ENCODE data around the gene EPHA5.

The EPHA5 gene

DNA sequence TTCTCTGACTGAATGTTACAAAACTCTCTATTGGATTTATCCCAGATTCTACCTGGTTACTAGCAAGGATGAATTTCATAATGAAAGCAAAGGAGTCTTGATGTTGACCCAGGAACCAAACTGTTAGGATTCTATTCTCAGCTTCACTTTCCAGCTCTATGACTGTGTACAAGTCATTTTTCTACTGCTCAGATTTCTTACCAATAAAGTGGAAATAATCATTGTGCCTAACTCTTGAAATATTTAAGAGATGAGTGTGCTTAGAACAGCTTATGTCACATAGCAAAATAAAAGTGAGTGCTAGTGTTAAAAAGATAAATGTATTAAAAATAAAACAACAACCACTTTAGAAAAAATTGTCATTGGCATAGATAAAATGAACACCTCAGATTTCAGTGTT, 45.6 kb downstream of the EPHA5 start:
- DNase-seq (ENCODE audit: low spot score) = no peak

DNA sequence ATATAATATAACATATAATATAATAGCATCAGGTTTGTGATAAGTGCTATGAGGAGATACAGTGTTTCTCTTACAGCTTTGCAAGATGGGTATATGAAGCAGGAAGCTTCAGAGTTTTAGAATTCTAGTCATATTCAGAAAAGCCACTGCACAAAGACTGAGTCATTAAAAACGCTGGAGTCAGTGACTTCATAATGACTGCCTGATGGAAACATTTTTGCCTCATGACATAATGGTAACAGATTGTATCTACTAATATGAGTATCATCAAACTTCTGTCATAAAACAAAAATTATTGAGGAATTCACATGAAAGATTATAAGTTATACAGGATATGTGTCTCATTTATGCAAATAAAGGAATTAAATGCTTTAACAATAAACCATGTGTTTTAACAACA, 46.8 kb downstream of the EPHA5 start:
- no peak for DNase-seq (ENCODE audit: low spot score)

DNA sequence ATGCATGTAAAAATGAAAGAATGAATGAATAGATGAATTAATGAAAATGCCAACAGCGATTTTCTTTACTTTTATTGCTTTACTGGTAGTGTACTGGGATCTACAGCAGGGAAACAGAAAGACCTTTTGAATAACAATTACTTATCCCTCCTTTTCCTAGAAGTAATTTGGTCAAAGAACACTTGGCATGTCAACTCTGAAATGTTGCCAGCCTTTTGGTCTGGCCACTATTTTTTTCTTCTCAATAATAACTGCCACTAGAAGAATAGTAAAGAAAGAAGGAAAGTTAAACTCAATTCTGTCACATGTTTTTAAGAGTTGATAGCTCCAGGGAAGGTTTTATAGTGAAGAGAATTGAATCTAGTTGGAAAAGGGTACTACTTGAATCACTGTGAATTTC, 52.9 kb downstream of the EPHA5 start:
- no peak for DNase-seq (ENCODE audit: low spot score)

DNA sequence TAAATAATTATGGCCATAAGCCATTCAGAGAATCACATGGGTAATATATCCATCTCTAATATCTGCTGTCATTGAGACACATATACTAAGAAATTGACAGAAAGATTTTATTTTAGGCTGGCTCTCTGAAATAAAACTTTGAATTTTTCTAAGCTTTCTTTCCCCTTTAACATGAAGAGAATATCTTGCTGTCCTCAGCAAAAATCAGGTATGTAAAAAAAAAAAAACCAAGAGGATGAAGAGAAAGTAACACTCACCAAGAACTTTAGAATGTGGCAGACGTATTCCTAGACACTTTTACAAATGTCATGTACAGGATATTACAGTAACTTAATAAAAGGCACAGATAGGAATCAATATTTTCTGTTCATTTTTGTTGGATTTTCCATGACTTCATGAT, 65.8 kb downstream of the EPHA5 start:
- DNase-seq (ENCODE audit: low spot score) = no peak

DNA sequence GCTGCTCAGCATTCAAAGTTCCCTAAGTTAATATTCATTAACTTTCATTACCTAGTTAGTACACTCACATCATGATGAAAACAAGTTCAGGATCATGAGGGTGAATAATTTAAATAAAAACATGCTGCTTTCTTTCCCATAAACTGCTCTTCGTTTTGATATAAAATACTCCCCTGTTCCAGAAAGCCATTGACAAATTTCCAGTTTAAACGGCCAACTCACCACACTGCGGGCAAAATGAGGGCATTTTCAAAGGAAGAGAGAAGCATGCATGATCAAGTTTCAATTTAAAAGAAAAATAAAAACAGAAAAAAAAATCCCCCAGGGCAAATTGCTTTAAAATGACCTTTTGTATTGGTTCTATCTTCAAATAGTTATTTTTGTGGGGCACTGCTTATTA, 69.6 kb downstream of the EPHA5 start:
- DNase-seq (ENCODE audit: low spot score) = no peak

DNA sequence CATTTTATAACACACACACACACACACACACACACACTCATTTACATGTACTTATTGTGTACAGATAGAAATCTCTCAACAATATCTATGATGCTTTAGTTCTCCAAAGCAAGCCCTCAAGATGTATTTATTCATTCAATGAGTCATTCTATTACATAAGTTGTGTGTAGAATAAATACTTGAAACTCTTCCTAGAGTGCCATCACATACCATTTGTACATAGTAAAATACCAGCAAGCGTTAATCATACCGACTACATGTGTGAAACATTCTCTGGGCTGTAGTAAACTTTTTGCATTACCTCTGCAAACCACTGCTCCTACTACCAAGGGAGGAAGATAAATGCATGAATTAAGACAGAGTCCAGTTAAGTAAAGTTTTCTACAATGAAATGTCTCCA, 70.9 kb downstream of the EPHA5 start:
- DNase-seq (ENCODE audit: low spot score) = no peak

DNA sequence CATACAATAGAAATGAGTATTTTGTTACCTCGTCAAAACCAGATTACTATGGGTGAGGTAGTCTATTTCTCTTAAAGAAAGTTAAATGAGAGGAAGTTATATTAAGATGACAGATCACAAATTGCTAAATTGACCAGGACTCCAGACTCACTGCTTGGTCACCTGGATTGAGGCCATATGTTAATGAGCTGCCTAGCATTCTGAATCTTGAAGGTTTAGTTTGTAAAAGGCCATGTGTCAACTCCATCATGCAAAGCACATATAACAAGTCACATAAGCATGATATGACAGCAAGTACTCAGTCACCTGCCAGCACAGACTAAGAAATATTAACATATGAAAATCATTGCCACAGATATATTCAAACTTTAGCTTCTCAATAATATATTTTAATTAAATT, 72.6 kb downstream of the EPHA5 start:
- no peak for DNase-seq (ENCODE audit: low spot score)

DNA sequence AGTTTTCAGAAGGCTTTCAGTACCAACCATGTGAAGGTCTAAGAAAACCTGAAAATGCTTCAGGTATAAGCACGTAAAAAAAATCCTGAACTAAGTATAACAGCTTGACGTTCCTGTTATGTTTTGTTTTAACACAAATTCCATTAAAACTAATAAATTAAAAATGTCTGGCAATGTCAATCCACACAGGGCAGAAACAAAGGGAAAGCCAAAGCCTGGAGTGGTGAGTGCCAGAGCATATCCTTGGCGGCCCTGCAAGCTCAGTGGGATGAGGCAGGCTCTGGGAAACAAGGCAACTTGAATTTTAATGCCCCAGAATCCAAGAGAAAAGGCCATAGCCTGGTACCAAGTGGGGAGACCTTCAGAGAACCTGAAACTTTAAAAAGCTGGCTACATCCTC, 78.2 kb downstream of the EPHA5 start:
- DNase-seq (ENCODE audit: low spot score) = no peak

DNA sequence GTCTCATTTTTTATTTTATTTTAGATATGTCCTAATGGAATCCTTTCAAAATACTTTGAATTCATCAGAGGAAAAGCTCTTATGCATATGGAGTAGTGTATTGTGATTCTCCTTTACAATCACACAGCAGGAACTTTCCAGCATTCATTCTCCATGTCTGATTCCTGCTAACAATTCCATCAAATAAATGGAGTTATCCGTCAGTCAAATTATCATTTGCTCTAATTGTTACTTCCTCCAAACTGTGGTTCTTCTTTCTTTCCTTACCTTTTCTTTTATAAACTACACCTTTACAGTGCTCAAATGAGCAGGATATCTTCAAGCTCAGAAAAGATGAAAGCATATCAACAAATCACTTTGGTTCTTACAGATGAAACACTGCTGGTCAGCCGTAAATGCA, 80.4 kb downstream of the EPHA5 start:
- DNase-seq (ENCODE audit: low spot score) = no peak

DNA sequence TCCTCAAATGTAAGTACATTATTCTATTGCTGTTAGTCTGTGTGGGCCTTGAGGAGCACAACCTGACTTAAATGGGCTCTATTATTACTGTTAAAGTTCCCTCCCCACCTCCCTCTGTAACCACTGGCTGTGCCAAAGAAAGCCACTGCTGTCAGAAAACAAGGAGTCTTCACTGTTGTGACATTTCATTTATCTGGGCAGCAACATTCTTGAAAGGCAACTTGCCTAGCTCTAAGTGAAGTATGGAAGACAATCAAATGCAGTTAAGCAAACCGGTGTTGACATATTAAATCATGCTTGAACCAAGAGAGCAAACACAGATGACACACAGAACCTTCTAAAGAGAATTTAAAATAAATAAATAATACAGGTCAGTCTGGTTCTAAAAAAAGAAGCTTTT, 81.0 kb downstream of the EPHA5 start:
- DNase-seq (ENCODE audit: low spot score) = no peak

DNA sequence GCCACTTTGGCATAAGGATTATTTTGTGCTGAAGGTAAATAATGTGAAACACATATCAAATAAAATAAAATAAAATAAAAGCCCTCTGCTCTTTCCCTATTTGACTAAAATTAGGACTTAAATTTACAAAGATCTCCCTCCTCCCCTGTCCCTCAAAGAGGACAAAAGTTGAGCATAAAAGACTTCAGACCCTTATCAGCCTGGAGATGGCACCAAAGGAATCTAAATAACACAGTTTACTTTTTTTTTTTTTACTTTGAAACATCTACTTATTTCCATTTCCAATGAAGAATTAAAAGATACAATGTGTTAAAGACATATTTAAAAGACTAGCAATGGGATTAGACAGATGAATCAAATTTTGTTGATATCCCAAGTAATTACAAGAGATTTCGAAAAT, 89.7 kb downstream of the EPHA5 start:
- no peak for DNase-seq (ENCODE audit: low spot score)

DNA sequence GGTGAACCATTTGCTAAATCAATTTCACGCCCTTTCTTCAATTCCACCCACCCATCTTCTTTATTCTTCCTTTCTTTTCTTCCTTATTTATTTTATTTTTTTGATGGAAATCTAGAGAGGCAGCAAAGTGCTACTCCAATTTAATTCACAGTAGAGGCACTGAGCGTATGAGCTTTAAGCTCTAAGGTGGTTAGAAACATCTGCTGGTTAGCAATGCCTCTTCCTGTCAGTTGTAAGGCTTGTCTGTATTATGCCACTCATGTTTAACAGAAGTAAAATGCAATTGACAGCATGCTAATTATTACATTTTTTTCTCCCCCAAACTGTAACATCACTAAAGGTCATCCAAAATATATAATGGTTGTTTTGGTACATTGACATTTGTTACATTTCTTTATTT, 103.8 kb downstream of the EPHA5 start:
- no peak for DNase-seq (ENCODE audit: low spot score)

DNA sequence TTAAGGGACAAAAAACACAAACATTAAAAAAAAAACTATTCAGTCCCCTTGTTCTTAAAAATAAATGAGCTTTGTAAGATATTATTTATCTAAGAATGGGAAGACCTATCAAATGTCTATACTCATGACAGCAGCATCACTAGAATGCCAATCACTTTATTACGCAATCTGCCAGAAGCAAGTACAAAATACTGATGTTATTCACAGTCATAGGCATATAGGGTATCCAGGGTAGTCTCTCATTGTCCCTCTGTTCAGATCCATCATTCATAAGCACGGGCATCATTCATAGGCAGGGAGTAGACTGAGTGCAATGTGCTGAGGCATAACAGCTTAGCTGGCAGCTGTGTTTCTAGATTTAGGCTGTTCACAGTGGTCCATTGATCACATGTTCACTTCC, 109.1 kb downstream of the EPHA5 start:
- no peak for DNase-seq (ENCODE audit: low spot score)

DNA sequence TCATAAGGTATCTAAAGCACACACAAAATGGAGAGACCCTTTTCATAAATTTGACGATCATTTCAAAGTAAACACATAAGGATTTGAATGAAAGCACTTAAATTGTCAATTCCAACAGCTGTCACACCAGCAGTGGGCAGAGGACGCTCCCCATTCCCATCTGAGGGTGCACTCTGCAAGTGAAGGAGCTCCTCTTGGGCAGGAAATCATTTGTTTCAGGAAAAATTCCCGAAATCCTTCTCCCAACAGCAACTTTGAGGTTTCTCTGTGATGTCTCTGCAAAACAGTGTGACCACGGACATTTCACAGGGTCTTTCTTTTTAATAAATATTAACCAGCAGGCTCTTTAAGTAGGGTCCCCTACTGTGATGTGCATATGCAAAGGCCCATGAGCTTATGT, 111.0 kb downstream of the EPHA5 start:
- DNase-seq (ENCODE audit: low spot score) = no peak

DNA sequence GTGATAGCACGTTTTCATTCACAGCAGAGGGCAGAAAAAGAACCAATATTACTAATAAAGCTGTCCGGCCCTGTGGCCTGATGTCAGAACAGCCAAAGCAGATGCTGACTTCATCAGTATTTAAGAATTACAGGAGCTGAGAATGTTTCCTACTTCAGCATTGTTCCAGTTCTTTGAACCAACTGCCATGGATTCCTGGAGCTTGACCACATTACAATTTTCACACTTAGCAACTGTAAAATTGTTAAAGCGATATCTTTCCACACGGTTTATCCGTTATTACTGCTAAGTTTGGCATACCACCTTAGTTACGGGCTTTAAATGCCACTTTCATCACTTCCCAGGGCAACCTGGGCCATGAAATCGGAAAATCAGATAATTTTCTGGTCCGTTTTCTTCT, 118.2 kb downstream of the EPHA5 start:
- no peak for DNase-seq (ENCODE audit: low spot score)

DNA sequence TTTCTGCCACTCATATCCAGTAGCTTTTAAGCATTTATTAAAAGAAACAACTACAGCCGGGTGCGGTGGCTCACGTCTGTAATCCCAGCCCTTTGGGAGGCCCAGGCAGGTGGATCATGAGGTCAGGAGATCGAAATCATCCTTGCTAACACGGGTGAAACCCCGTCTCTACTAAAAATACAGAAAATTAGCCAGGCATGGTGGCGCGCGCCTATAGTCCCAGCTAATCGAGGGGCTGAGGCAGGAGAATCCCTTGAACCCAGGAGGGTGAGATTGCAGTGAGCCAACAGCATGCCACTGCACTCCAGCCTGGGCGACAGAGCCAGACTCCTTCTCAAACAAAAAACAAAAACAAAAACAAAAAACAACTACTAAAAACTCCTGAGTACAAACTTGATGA, 119.8 kb downstream of the EPHA5 start:
- no peak for DNase-seq (ENCODE audit: low spot score)

DNA sequence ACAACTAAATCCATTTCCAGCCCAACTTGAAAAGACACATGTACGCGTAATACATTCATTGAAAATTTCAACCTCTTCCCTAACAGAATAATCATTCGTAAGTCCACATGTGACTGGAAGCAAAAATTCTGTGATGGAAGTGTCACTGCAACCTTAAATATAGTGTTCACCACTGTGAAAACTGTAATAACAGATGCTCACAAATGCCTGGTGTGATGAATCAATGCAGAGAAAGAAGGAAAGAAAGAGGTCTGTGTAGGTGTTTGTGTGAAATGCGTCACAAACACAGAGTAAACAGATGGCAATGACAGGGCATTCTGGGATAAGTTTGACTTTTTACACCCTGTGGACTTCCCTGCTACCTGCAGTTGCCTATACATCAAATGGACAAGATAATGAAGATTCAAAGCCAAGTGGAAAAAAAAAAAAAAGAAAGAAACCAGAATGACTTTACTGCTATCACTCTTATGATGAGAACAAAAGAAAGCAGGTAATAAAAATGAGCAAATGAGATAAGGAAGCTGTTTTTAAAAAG, 123.3 kb downstream of the EPHA5 start:
- DNase-seq (ENCODE audit: low spot score) = no peak

DNA sequence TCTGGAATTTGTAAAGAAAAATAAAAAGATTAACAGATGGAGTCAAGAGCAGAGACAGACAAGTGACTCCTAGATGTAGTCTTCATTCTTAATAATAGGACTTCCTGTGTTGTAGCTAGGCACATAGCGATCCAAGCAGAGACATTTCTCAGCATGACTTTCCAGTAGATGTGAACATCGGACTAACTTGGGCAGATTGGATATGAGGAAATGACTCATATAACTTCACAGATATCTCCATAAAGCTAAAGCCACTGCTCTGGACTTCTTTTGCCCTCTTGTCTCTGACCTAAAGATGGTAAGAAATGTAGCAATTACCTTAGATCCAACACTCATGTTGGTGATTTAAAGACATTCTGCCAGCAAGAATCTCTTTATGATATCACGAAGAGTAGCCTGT, 131.7 kb downstream of the EPHA5 start:
- DNase-seq (ENCODE audit: low spot score) = no peak

DNA sequence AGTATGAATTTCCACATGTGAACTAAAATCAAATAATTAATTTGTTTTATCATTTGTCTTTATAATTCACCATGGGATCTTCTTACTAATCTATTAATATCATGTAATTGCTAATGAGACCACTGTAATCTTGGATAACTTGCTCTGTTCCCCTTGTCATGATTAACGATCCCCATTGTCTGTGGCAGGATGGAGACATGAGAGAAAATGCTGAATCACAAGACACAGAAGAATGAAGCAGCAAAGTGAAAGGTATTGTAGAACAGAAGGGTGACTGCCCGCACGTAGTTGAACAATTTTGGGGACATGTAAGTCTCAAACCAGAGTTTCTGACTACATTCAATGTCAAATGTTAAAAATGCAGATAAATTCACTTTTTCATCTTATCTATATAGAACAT, 135.2 kb downstream of the EPHA5 start:
- DNase-seq (ENCODE audit: low spot score) = no peak

DNA sequence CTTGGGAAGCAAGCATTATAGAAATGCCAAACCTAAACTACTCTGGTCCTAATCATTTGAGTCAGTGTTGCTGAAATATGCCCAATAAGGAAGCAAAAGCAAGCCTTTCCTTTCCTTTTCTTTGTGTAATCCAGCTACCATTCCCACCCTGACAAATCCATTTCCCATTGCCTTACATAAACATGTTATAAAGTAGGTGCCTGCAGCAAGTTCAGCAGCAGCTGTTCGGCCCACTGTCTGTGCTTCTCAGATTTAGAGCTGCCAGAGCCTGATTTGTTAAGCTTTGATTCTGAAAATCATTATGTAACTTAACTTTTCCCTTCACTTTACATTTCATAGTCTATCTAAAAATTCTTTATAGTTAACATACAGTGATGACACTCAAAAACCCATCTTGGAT, 148.6 kb downstream of the EPHA5 start:
- DNase-seq (ENCODE audit: low spot score) = no peak

DNA sequence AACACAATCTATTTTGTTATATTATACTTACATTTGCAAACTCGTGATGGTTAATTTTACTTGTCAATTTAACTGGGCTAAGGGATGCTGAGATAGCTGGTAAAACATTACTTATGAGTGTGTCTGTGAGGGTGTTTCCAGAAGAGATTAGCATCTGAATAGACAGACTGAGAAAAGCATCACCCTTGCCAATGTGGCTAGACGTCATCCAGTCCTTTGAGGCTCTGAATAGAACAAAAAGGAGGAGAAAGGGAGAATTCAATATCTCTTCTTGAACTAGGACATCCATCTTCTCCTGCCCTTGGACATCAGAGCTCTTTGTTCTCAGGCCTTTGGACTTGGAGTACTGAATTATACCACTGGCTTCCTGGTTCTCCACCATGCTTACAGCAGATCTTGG, 154.6 kb downstream of the EPHA5 start:
- no peak for DNase-seq (ENCODE audit: low spot score)

DNA sequence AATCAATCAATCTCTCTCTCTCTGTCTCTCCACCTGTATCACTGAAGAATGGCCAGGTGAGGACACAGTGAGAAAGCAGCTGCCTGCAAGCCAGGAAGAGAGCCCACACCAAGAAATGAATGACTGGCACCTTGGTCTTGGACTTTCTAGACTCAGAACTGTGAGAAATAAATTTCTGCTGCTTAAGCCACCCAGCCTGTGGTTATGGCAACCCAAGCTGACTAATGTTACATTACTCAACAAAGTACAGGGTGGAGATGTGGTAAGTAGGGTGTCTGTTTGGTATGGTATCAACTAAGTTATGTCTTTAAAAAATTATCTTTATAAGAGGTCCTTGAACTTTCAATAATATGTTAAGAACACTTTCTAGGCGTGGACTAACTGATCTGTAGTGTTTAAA, 159.3 kb downstream of the EPHA5 start:
- DNase-seq (ENCODE audit: low spot score) = no peak

DNA sequence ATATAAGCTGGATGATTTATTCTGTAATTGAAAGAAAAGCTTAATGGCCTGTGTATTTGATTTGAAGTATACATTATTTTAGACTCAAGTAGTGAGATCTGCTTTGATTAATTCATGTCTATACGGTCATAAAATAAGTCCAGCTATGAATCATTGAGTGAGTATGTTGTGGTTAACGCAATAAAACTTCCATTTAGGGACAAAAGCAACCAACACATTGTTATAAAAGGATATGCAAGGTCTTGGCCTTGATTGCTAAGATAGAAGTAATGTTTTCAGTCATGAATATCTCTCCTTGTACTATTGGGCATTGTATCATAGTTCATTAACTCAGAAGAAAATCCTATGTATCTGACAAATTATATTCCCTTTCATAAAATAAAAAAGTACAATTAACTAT, 162.1 kb downstream of the EPHA5 start:
- no peak for DNase-seq (ENCODE audit: low spot score)

DNA sequence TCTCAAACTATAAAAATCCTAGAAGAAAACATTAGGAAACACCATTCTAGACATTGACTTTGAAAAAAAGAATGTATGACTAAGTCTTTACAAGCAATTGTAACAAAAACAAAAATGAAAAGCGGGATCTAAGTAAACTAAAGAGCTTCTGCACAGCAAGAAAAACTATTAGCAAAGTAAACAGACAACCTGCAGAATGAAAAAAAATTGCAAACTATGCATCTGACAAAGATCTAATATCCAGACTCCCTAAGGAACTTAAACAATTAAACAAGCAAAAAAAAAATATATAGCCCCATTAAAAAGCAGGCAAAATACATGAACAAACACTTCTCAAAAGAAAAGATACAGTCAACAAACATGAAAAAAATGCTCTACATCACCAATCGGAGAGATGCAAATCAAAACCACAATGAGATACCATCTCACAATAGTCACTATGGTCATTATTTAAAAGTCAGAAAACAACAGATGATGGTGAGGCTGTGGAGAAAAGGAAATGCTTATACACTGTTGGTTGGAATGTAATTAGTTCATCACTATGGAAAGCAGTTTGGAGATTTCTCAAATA, 168.1 kb downstream of the EPHA5 start:
- no peak for DNase-seq (ENCODE audit: low spot score)

DNA sequence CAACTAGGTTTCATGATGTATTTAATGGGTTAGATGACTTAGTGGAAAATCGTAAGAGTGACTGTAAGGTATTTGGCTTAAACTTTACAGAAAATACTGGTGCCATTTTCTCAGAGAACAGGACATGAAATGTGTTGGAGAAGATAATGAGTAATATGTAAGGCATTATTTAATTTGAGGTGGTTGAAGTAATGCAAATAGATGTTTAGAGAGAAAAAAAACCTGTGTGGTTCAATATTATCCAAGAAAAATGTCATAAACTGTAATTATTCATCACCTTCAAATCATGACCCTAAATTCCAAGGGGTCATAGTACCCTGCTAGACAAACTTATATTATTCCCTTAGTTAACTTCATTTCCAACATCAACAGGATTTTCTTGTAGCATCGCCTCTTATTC, 171.7 kb downstream of the EPHA5 start:
- DNase-seq (ENCODE audit: low spot score) = no peak
